GM18498 (cell line): ENCODE measurements around the gene SNX9.
"Not testable (repeated sequence)": the region's sequence is repeated elsewhere in the genome, so short reads cannot be mapped to it uniquely, and the experiment has no call there.

Experiments
- ATAC-seq: cut with Tn5 transposase; IDR thresholded peaks from one replicate; pipeline ENCODE4 v1.9.1; 2021; ENCODE audit warnings: mild to moderate bottlenecking, moderate library complexity; ENCODE audit not compliant: unreplicated experiment

SNX9 gene

GRCh38 chr6:157879873-157880254 lies 56.8 kb downstream of the SNX9 start:
- ATAC-seq, result peak; percentile 63

- no peak for ATAC-seq
These were observed 57.5 kb downstream of the SNX9 start for GRCh38 chr6:157880534-157880933.

- ATAC-seq, result no peak
These were observed 58.3 kb downstream of the SNX9 start for GRCh38 chr6:157881342-157881741.

- no peak for ATAC-seq
These were observed 61.7 kb downstream of the SNX9 start for GRCh38 chr6:157884756-157885155.

- no peak for ATAC-seq
These were observed 62.3 kb downstream of the SNX9 start for GRCh38 chr6:157885211-157885788.

- no peak for ATAC-seq
These were observed 62.8 kb downstream of the SNX9 start for GRCh38 chr6:157885876-157886275.

- no peak for ATAC-seq
These were observed 64.8 kb downstream of the SNX9 start for GRCh38 chr6:157887892-157888291.

GRCh38 chr6:157891544-157892362 lies 68.7 kb downstream of the SNX9 start:
- no peak for ATAC-seq

- no peak for ATAC-seq
These were observed 69.4 kb downstream of the SNX9 start for GRCh38 chr6:157892363-157892877.

GRCh38 chr6:157893238-157893637 lies 70.2 kb downstream of the SNX9 start:
- no peak for ATAC-seq

GRCh38 chr6:157895585-157895984 lies 72.5 kb downstream of the SNX9 start:
- ATAC-seq, result no peak

- no peak for ATAC-seq
These were observed 73.9 kb downstream of the SNX9 start for GRCh38 chr6:157896932-157897331.

GRCh38 chr6:157898169-157898568 lies 75.1 kb downstream of the SNX9 start:
- ATAC-seq, result no peak

- no peak for ATAC-seq
These were observed 75.6 kb downstream of the SNX9 start for GRCh38 chr6:157898640-157899039.

- ATAC-seq, result not testable (repeated sequence)
These were observed 77.2 kb downstream of the SNX9 start for GRCh38 chr6:157900262-157900661.

- ATAC-seq, result not testable (repeated sequence)
These were observed 77.7 kb downstream of the SNX9 start for GRCh38 chr6:157900751-157901150.

GRCh38 chr6:157904999-157905398 lies 82.0 kb downstream of the SNX9 start:
- ATAC-seq, result no peak

- no peak for ATAC-seq
These were observed 82.7 kb downstream of the SNX9 start for GRCh38 chr6:157905590-157906342.

GRCh38 chr6:157906537-157907061 lies 83.6 kb downstream of the SNX9 start:
- no peak for ATAC-seq

- no peak for ATAC-seq
These were observed 84.6 kb downstream of the SNX9 start for GRCh38 chr6:157907651-157908050.
